Right cardiac atrium (tissue), 5 donors: Measurements from ENCODE around the gene EYA4. TPM values are rescaled to one million over a fixed set of nuclear protein-coding genes. Genes with fewer than 3 reads are reported as not detected.

Experiments
- ATAC-seq, 2 donors: fragments of 200-7000 bp; cut with Tn5 transposase; one replicate each; pipeline versions ENCODE4 v1.8.0 to v1.9.1; 2020; ENCODE audit warnings: moderate library complexity in 2 of 2, mild to moderate bottlenecking in 1 of 2
- DNase-seq, 3 donors: peaks; one replicate each; pipeline ENCODE4 v3.0.0-alpha.2; 2020
- H3K27ac ChIP-seq: one replicate; pipeline ENCODE4 v1.5.1; 2013; ENCODE audit warnings: mild to moderate bottlenecking, low read length, control low read depth, moderate library complexity
- H3K27me3 ChIP-seq: one replicate; pipeline ENCODE4 v1.6.1; 2013; ENCODE audit not compliant: control insufficient read depth, insufficient read depth
- H3K4me1 ChIP-seq: one replicate; pipeline ENCODE4 v1.6.1; 2013; ENCODE audit warnings: low read length; ENCODE audit not compliant: control insufficient read depth, insufficient read depth
- H3K4me3 ChIP-seq: one replicate; pipeline ENCODE4 v1.5.1; 2013; ENCODE audit warnings: low read length, control low read depth
- H3K9me3 ChIP-seq: one replicate; pipeline ENCODE4 v1.6.1; 2013; ENCODE audit warnings: low read length; ENCODE audit not compliant: control insufficient read depth
- WGBS: extraction: QIAGEN DNeasy Blood & Tissue Kit; methylation state at CpG from one replicate; pipeline ENCODE4 v1.1.7; 2013; 5-methylcytosine and 5-hydroxymethylcytosine counted together
- intact Hi-C, 4 donors: fragments of 100-400 bp; cut with DNase I; formaldehyde crosslinking; loops; one replicate each; pipeline versions ENCODE4 v1.11.0 to v1.14.0; 2022 to 2023
- polyA plus RNA-seq: library from polyadenylated mRNA; stranded (reverse); fragments of 200-250 nt; gene quantifications from one replicate; pipeline ENCODE4 v1.2.3, GENCODE V29; 2013
- total RNA-seq, 4 donors: library from RNA; stranded (reverse); fragmentation: NEBNext Ultra II Directional; extraction: Animal tissue kit (Norgen Biotek cat#: 25700); gene quantifications; one replicate each; pipeline ENCODE4 v1.2.1, GENCODE V29; 2021
- donor health status: healthy with polysubstance abuse.
- donor health status: DM: no; HTN: yes; CAD: no.
- donor health status: DM: no; HTN: no; CAD: no.
- donor health status: DM: no; HTN: yes; CAD: no; lungs with severe emphysema.
- donor health status: DM: yes; HTN: yes; CAD: no.

The EYA4 gene
- total and polyA plus RNA-seq, 5 donors = 4.3 to 38.2 (median 17.7) TPM

GRCh38 chr6:133526436-133526835 lies 285.3 kb downstream of the EYA4 start:
- DNase-seq (no peak), ATAC-seq (no peak)
- WGBS = 89% methylated on average over 5 of the region's 5 CpGs
- Histone ChIP-seq H3K4me3 (no peak overlapping the region), H3K27me3 (no peaks in the 10 kb centered on the region), H3K4me1 (peaks cover 2% of the 10 kb centered on the region), H3K27ac (no peak overlapping the region), H3K9me3 (no peaks in the 10 kb centered on the region)
- intact Hi-C loops = no loop called here

GRCh38 chr6:133528566-133528965 lies 287.4 kb downstream of the EYA4 start:
- no peak for DNase-seq
- no peaks in the 10 kb centered on the region for H3K9me3 ChIP-seq
- no peak for ATAC-seq
- intact Hi-C loops = no loop called here
- no peak overlapping the region for H3K4me3 ChIP-seq
- H3K27ac ChIP-seq = no peak overlapping the region
- peaks cover 2% of the 10 kb centered on the region for H3K4me1 ChIP-seq
- H3K27me3 ChIP-seq = no peaks in the 10 kb centered on the region
- WGBS = 67% methylated on average over 2 of the region's 2 CpGs

- intact Hi-C loops = no loop called here
- peak in 1 of 3 donors; percentile 21 for DNase-seq
- Histone ChIP-seq H3K4me1 (peaks cover 2% of the 10 kb centered on the region), H3K9me3 (no peaks in the 10 kb centered on the region), H3K4me3 (no peak overlapping the region), H3K27ac (no peak overlapping the region), H3K27me3 (no peaks in the 10 kb centered on the region)
- WGBS = 54% methylated on average over 7 of the region's 7 CpGs
- no peak for ATAC-seq
Measured at GRCh38 chr6:133532908-133533307, 291.8 kb downstream of the EYA4 start.

DNA sequence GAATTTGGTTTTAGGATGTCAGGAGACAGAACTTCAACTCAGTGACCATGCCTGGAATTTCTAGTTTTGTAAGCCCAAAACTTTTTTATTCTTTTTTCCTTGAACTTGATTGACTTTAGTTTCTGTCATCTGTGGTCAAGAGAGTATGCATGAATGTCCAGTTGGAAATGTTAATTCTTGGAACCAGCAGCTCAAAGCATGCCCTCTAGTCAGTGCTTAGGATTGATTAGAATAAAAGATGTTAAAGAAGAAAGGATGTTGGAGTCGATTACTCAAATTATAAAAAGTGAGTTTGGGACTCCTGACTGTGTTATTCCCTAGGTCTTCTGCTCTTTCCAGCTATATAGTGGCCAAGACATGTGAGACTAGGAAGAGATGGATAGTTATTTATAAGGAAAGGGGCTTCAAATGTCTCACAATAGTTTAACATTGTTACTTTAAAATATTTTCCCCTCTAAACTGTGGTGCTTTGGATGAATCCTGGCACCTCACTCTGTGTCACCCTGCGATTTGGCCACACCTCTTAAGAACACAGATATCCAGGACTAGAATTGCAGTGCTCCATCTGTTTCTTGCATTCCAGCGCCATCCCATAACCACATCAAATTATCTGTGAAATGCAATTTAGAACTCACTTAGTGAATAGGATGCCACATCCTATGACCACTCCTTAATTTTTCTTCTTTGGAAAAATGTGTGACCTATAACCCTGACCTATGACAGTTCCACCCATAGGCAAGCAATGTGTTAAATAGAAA lies 298.5 kb downstream of the EYA4 start:
- H3K27me3 ChIP-seq = no peaks in the 10 kb centered on the region
- no peaks in the 10 kb centered on the region for H3K9me3 ChIP-seq
- DNase-seq (no peak), ATAC-seq (no peak)
- intact Hi-C loops = no loop called here
- 76% methylated on average over 3 of the region's 3 CpGs for WGBS
- no peak overlapping the region for H3K27ac ChIP-seq
- no peaks in the 10 kb centered on the region for H3K4me1 ChIP-seq
- H3K4me3 ChIP-seq = no peak overlapping the region

DNA sequence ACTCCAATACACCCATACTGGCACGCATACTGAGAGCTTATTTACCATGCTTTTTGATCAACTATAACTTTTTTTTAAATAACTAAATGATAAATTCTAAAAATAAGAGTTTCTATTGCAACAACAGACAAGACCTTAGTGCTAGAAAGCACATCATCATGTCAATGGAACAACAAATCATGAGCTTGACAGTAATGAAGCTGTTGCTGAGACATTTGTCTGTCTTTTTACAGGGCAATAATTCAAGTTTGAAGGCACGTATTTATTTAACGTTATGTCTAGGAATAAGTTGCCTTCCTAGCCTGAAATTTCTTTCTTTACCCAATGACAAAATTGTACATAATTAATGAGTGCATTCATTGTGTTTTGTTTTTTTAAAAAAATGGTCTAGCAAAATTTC lies 299.2 kb downstream of the EYA4 start:
- DNase-seq (no peak), ATAC-seq (no peak)
- Histone ChIP-seq H3K4me1 (no peaks in the 10 kb centered on the region), H3K9me3 (no peaks in the 10 kb centered on the region), H3K4me3 (no peak overlapping the region), H3K27me3 (no peaks in the 10 kb centered on the region), H3K27ac (no peak overlapping the region)
- WGBS = 85% methylated on average over 3 of the region's 3 CpGs
- intact Hi-C loops = no loop called here

GRCh38 chr6:133541040-133541439 lies 299.9 kb downstream of the EYA4 start:
- H3K27ac ChIP-seq = no peak overlapping the region
- DNase-seq (no peak), ATAC-seq (no peak)
- no peaks in the 10 kb centered on the region for H3K9me3 ChIP-seq
- intact Hi-C loops = no loop called here
- H3K27me3 ChIP-seq = no peaks in the 10 kb centered on the region
- H3K4me1 ChIP-seq = no peaks in the 10 kb centered on the region
- H3K4me3 ChIP-seq = no peak overlapping the region
- 69% methylated on average over 2 of the region's 2 CpGs for WGBS

DNA sequence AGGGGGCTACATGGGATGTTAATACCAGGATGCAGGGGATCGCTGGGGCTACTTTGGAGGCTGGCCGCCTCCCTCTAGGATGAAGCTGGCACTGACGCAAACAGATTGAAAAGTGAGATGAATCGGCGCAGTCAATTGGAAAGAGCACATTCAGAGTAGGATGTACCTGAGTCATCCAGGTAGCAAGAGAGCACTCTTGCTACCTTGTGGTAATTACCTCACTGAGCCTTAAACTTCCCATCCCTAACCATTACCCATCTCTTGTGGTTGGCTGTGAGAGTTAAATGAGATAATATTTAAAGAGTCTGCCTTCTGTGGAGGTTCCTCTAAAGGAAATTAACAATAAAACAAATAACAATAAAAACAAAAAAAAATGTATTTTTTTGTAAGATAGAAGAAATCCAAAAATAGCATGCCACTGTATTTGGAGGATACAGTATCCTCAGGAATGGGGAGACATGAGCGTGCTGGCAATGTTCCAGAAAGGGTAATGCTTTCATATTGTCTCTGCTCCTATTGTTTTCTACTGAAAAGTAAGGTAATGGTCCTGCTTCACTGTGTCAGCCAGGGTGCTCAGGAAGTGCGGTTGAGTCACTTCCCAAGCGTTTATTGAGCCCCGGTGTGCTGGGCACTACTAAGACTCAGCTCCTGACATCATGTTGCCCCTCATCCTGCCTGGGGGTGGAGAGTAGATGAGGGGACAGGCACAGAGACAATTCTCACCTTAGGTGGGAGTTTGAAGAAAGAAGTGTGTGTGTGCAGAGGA lies 301.1 kb downstream of the EYA4 start:
- no peaks in the 10 kb centered on the region for H3K4me1 ChIP-seq
- WGBS = 87% methylated on average over 9 of the region's 9 CpGs
- H3K27ac ChIP-seq = no peak overlapping the region
- H3K9me3 ChIP-seq = no peaks in the 10 kb centered on the region
- intact Hi-C loops = no loop called here
- no peaks in the 10 kb centered on the region for H3K27me3 ChIP-seq
- DNase-seq = no peak
- no peak overlapping the region for H3K4me3 ChIP-seq
- no peak for ATAC-seq

DNA sequence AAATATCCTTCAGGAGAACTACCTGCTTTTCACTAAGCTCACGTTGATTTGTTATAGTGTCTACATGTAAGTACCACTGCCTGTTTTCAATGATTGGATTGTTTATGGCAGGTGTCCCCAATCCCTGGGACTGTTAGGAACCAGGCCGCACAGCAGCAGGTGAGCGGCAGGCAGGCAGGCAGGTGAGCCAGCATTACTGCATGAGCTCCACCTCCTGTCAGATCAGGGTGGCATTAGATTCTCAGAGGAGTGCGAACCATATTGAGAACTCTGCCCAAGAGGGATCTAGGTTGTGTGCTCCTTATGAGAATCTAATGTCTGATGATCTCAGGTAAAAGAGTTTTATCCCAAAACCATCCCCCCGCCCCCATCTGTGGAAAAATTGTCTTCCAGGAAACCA lies 303.3 kb downstream of the EYA4 start:
- no peak for DNase-seq
- intact Hi-C loops = no loop called here
- WGBS = 94% methylated on average over 5 of the region's 5 CpGs

DNA sequence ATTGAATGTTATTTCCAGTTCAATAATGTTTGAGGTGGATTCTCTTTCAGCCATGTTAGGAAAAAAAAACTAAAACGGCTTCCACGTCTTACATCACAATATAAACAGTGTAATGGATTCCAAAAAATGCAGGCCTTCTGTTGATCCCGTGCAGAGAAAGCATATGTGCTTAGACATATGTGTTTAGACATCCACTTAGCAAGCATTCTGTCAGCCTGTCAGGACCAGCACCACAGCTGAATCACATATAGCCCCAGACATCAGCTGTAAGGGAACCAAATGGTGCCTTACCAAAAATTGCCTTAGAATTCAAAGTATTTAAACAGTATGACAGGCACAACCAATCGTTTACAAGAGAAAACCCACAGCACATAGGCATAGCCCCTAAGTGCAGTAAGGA lies 304.9 kb downstream of the EYA4 start:
- H3K27ac ChIP-seq = no peak overlapping the region
- 62% methylated on average over 4 of the region's 4 CpGs for WGBS
- no peaks in the 10 kb centered on the region for H3K9me3 ChIP-seq
- intact Hi-C loops = no loop called here
- H3K27me3 ChIP-seq = no peaks in the 10 kb centered on the region
- H3K4me1 ChIP-seq = peaks cover 2% of the 10 kb centered on the region
- DNase-seq (no peak), ATAC-seq (no peak)
- H3K4me3 ChIP-seq = no peak overlapping the region

More for the DNA sequence above, 303.3 kb downstream of the EYA4 start:
- peaks cover 2% of the 10 kb centered on the region for H3K4me1 ChIP-seq
- no peak overlapping the region for H3K27ac ChIP-seq
- ATAC-seq = no peak
- H3K27me3 ChIP-seq = no peaks in the 10 kb centered on the region
- H3K9me3 ChIP-seq = no peaks in the 10 kb centered on the region
- no peak overlapping the region for H3K4me3 ChIP-seq

DNA sequence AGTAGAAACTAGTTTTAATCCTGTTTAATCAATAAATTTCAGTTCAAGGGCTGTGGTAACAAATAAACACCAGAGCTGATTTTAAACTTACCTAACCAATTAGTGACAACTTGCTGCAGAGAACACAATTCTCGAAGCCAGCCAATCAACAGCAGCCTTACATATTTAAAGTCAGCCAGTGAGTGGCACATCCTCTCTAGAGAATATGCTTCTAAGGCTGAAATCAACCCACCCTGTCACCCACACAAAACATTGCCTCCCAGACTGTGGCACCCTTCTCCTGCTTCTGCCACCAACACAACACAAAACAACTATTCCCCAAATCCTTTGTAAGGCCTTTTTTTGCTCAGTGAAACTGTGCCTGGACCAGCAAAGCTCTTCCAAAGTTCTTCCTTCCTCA lies 306.0 kb downstream of the EYA4 start:
- 79% methylated on average over 1 of the region's 1 CpG for WGBS
- Histone ChIP-seq H3K4me3 (no peak overlapping the region), H3K4me1 (peaks cover 2% of the 10 kb centered on the region), H3K9me3 (no peaks in the 10 kb centered on the region), H3K27me3 (no peaks in the 10 kb centered on the region), H3K27ac (no peak overlapping the region)
- intact Hi-C loops = no loop called here
- ATAC-seq (no peak), DNase-seq (no peak)

DNA sequence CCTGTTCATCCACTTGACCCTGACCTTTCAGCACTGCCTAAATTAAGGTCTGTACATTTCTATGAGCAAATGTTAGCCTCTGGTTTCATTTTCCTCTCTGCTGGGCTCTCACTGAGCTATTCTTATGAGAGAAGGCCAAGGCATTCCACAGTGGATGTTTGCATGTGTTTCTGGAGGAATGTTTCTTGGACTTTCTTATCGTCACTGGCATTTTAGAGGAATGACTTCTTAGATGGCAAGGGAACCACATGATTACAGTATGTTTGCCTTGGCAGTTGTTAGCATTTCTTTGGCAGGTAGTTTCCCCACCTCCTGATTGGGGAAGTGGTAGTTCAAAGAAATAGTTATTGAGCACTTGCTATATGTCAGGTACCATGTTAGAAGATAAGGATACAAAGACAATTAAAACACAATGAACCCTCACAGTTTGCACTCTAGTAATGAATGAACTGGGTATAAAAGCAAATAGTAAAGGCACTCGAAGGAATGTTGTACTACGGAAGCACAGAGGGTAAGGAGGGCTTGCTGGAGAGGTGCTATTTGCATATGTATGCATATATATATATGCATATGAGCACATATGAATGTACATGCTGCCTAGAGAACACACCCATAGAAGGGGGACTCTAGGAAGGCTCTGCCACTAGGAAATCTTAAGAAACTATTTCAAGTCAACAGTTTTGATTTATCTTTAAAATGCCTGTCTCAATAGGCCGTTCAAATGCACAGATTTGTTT lies 307.4 kb downstream of the EYA4 start:
- H3K4me1 ChIP-seq = peaks cover 2% of the 10 kb centered on the region
- ATAC-seq (no peak), DNase-seq (no peak)
- no peak overlapping the region for H3K27ac ChIP-seq
- H3K9me3 ChIP-seq = no peaks in the 10 kb centered on the region
- no peak overlapping the region for H3K4me3 ChIP-seq
- WGBS = 71% methylated on average over 4 of the region's 4 CpGs
- intact Hi-C loops = no loop called here
- no peaks in the 10 kb centered on the region for H3K27me3 ChIP-seq
